A549 (cell line): ENCODE data around the gene SHC3.

Experiments
- CBX8 ChIP-seq: fragments of 200-600 bp; sonication (generic); IDR thresholded peaks from 2 replicates; pipeline ENCODE4 v1.6.1; 2016
- CTCF ChIP-seq: fragments of >200 bp; sonication (Bioruptor Twin); formaldehyde crosslinking; IDR thresholded peaks from 3 replicates; pipeline ENCODE4 v1.5.1; 2016

- TF ChIP-seq CBX8, result no peak
- no peak for TF ChIP-seq CTCF
Measured at GRCh38 chr9:89049646-89050045, 129.0 kb downstream of the SHC3 start.
